Thyroid gland (tissue), 4 donors: Measurements from ENCODE around the gene ZDHHC11B.

Experiments
- CTCF ChIP-seq, 6 experiments: fragments of 200-600 bp in 3 of 6; fragments of 450-650 bp in 3 of 6; sonication (generic) in 3 of 6; IDR thresholded peaks; one replicate each; pipeline ENCODE4 v1.5.1; 2016 to 2019; ENCODE audit warnings: antibody characterized with exemption in 6 of 6, mild to moderate bottlenecking in 2 of 6, inconsistent platforms in 1 of 6, moderate library complexity in 1 of 6
- POLR2A ChIP-seq, 2 donors: fragments of 450-650 bp; IDR thresholded peaks; one replicate each; pipeline ENCODE4 v1.6.1; 2017; ENCODE audit warnings: antibody characterized with exemption in 2 of 2, mild to moderate bottlenecking in 2 of 2, moderate library complexity in 1 of 2

DNA sequence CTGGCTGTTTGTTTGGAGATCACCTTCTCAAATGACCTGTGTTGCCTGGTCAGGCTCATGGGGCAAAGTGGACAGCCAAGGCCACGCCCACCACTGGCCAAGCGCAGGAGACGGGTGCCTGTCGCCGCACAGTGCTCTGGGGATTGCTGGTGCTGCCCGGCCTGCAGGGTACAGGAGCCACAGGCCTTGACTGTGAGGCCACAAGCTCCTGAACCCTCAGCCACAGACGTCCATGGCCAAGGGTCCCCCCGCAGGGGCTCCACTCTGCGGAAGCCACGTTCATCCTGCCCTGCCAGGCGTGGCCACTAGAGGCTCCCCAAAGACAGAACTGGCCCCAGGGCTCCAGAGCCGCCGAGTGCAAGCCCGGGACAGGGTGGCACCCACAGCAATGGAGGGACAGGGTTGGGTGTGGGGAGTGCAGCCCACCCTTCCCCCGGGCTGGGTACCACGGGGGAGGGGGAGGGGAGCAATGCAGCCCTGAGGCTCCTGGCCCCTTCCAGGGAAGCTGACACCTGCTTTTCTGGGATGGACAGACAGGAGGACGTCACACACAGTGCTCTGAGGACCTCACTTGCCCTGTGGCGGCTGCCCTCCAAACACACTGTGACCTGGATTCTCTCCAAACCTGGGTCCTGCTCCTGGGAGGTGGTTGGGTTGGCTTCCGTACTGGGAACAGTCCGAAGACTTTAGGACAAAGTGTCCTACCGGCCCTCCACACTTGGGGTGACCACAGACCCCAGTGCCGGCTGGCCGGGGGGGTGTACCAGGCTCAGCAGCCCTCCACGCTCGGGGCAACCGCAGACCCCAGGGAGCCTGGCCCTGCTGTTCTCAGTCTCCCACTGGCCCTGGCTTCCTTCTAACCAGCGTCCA, 112.8 kb downstream of the ZDHHC11B start:
- TF ChIP-seq CTCF (IDR thresholded peaks at IDR 0.05) (peak; percentile 84 to 93 (median 90)), POLR2A (IDR thresholded peaks at IDR 0.05) (no peak)
